ENCODE measurements around the gene PTK6. TPM values are rescaled to one million over a fixed set of nuclear protein-coding genes. Genes with fewer than 3 reads are reported as not detected.

The PTK6 gene
- total RNA-seq, 6 experiments from 2014 or later, result 0.07 TPM; not detected in 4

DNA sequence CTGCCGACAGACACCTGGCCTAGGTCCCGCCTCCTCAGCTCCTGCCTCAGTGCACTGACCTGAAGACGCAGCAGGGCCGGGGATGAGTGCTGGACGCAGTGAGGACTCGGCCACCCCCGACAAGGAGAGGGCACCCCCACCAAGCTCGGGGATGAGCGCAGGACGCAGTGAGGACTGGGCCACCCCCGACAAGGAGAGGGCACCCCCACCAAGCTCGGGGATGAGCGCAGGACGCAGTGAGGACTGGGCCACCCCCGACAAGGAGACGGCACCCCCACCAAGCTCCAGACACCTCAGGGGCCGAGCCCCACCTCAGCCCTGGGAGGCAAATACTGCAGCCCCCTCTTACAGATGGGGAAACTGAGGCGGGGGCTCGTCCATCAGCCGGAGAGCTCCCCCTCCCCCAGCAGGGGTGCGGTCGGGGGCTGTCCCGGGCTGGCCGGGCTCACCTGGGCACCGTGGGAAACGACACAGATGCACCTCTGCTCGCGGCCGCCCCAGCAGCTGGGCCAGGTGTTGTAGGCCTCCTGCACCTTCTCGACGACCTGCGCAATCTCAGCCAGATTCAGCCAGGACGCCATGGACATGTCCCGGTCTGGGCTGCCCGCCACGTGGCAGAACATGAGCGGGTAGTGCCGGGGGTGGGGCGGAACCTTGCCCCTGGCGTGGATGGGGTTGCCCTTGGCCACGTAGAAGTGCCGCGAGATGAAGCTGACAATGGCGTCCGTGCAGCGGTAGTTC, 29.4 kb upstream of the PTK6 start:
- DNase-seq, result no peak
- no peak overlapping the region for H3K27ac Mint-ChIP-seq
- no peaks in the 10 kb centered on the region for H3K4me1 Mint-ChIP-seq (ENCODE audit: low read depth)
- H3K36me3 Mint-ChIP-seq (ENCODE audit: low read depth), result no peaks in the 10 kb centered on the region
- TF ChIP-seq CTCF (IDR thresholded peaks at IDR 0.05), result no peak
- H3K9me3 Mint-ChIP-seq, result no peaks in the 10 kb centered on the region
- no peaks in the 10 kb centered on the region for H3K27me3 Mint-ChIP-seq (ENCODE audit: insufficient read depth)
- no peak overlapping the region for H3K4me3 Mint-ChIP-seq

- no peak for DNase-seq
These were observed 28.6 kb upstream of the PTK6 start for GRCh38 chr20:63565699-63566335.

GRCh38 chr20:63565021-63565698, 28.0 kb upstream of the PTK6 start:
- no peak for DNase-seq
- no peaks in the 10 kb centered on the region for H3K4me1 Mint-ChIP-seq (ENCODE audit: low read depth)
- H3K9me3 Mint-ChIP-seq, result no peaks in the 10 kb centered on the region; the same call in 1 of the 2 replicates
- H3K27me3 Mint-ChIP-seq (ENCODE audit: insufficient read depth), result no peaks in the 10 kb centered on the region
- no peak overlapping the region for H3K4me3 Mint-ChIP-seq
- no peak for TF ChIP-seq CTCF (IDR thresholded peaks at IDR 0.05)
- no peak overlapping the region for H3K27ac Mint-ChIP-seq
- peaks cover 4% of the 10 kb centered on the region; the same call in 1 of the 2 replicates for H3K36me3 Mint-ChIP-seq (ENCODE audit: low read depth)

More at GRCh38 chr20:63565699-63566335, 28.6 kb upstream of the PTK6 start:
- no peaks in the 10 kb centered on the region for H3K9me3 Mint-ChIP-seq
- no peaks in the 10 kb centered on the region for H3K4me1 Mint-ChIP-seq (ENCODE audit: low read depth)
- H3K4me3 Mint-ChIP-seq, result no peak overlapping the region
- H3K27me3 Mint-ChIP-seq (ENCODE audit: insufficient read depth), result no peaks in the 10 kb centered on the region
- no peak for TF ChIP-seq CTCF (IDR thresholded peaks at IDR 0.05)
- no peaks in the 10 kb centered on the region for H3K36me3 Mint-ChIP-seq (ENCODE audit: low read depth)
- H3K27ac Mint-ChIP-seq, result no peak overlapping the region

DNA sequence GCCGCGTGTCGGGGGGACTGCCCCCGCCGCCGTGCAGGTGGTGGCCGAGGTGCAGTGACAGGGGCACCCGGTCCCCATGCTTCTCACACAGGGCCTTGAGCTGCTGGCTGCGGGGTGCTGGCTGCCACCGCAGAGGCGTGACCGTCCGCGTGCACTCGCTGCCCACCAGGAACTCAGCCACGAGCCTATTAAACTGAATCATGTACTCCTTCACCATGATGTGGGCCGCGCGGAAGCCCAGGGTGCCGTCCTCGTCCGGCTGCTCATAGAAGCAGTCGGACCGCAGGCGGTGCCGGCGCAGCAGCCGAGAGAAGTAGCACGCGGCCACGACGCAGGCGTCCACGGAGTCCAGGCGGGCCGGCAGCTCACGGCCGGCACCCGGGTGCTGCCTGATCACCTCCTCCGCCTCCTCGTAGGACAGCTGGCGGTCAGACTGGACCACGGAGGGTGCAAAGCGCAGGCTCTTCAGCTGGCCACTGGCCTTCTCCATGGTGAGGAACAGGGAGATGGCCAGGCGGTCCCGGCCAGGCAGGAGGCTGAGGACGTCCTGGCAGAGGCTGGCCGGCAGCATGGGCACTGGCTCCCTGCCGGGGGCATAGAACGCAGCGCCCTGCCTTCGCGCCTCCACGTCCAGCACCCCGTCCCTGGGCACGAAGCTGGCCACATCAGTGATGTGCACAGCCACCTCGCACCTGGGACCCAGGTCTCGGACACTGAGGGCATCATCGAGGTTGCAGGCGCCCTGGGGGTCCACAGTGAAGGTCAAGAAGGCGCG, 27.0 kb upstream of the PTK6 start:
- no peaks in the 10 kb centered on the region for H3K4me1 Mint-ChIP-seq (ENCODE audit: low read depth)
- no peak overlapping the region for H3K4me3 Mint-ChIP-seq
- peaks cover 4% of the 10 kb centered on the region; the same call in 1 of the 2 replicates for H3K36me3 Mint-ChIP-seq (ENCODE audit: low read depth)
- no peak for TF ChIP-seq CTCF (IDR thresholded peaks at IDR 0.05)
- no peaks in the 10 kb centered on the region for H3K27me3 Mint-ChIP-seq (ENCODE audit: insufficient read depth)
- no peaks in the 10 kb centered on the region; the same call in 1 of the 2 replicates for H3K9me3 Mint-ChIP-seq
- H3K27ac Mint-ChIP-seq, result no peak overlapping the region
- no peak for DNase-seq

- no peaks in the 10 kb centered on the region for H3K4me1 Mint-ChIP-seq (ENCODE audit: low read depth)
- no peak for TF ChIP-seq CTCF (IDR thresholded peaks at IDR 0.05)
- H3K9me3 Mint-ChIP-seq, result no peaks in the 10 kb centered on the region; the same call in 1 of the 2 replicates
- H3K27me3 Mint-ChIP-seq (ENCODE audit: insufficient read depth), result no peaks in the 10 kb centered on the region
- no peak overlapping the region for H3K27ac Mint-ChIP-seq
- H3K4me3 Mint-ChIP-seq, result no peak overlapping the region
- peaks cover 4% of the 10 kb centered on the region; the same call in 1 of the 2 replicates for H3K36me3 Mint-ChIP-seq (ENCODE audit: low read depth)
- no peak for DNase-seq
These were observed 26.2 kb upstream of the PTK6 start for GRCh38 chr20:63563225-63563935.

All from HFFc6 (cell line).